ENCODE data around the gene VAMP2. TPM values are rescaled to one million over a fixed set of nuclear protein-coding genes. Genes with fewer than 3 reads are reported as not detected.
A peak's percentile ranks its signal among the peaks of the same experiment; 100 is the strongest.

The VAMP2 gene
- total RNA-seq, 1 donor from 2014 or later: 6.2 TPM

DNA sequence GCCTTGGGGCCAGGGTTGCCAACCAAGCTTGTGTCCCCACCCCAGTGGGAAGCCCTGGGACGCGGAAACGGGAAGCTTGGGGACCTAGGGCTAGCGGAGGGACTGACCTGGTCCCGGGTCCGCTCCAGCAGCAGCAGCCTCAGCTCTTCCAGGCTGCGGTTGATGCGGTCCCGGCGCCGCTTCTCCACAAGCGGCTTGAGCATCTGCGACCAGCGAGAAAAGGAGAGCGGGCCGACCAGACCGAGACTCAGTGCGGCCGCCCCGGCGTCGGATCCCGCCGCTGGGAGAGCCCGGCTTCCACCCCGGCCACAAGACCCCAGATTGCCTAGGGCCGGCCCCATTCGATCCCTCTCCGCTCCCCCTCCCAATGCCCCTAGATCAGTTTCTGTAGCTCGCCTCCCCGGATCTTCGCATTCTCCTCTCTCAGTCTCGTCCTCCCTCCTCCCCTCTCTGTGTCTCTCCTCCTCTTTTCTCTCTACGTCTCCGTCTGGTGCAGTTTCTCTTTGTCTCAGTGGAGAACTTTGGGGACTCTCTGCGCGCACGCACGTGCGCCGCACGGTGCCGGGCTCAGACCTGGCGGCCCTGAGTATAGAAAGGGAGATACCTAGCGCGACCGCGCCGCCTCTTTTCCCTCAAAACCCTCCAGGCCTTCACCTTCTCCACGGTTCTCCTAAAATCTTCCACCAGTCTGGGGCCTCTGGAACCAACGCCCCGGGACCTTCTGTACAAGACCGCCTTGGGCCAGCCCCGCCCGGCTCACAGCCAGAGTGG is 39.6 kb downstream of the VAMP2 start:
- no peak for DNase-seq (ENCODE audit: low read depth)

DNA sequence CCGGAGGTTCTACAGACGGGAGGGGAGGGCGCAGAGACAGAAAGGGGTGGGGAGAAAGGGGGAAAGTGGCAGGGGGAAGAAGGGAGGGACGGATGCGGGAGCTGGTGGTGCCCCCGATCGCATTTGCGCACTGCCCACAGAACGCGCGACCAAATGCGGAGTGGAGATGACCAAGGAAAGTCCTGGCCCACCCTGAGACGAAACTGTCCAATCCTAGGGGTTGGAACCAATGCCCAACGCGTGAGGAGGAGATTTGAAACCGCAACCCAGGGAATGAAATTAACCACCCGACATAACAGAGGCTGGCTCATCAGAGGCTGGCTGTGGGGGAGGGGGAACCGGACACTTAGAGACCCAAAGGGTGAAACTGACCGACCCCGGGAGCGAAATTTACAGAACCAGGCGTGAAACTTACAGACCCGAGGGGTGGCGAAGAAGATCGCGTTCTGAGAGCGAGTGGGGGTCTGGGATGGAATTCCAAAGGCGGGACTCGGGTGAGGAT is 40.3 kb downstream of the VAMP2 start:
- DNase-seq (ENCODE audit: low read depth): no peak

DNA sequence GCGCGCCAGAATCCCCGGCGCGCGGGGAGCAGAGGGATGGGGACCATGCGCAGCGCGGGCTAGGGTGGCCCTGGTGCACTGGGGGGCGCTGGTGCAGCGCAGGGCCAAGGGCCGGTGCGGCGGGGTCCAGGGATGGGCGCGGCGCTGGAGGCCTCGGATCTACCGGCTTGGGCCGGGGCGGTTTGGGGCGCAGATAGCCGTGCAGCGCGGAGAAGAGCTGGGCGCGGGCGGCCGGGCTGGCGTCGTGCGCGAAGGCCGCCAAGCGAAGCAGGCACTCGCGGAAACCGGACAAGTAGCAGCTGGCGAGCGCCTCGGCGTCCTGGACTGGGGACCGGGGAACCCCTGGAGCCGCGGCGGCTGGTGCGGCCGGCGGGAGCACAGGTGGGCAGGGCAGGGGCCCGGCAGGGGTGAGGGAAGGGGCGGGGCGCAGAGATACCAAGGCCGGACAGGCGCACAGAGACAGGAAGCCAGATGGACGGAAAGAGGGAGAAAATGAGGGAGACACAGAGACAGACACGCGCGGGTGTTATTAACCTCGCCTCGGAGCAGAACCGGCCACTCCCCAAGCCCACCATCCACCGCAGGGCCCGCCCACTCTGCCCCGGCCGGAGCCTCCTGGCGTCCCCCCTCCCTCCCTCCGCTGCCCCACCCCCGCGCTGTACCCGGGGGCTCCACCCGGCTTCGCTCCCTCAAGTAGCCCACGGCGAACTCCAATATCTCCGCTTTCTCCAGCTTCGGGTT is 40.9 kb downstream of the VAMP2 start:
- no peak for DNase-seq (ENCODE audit: low read depth)

DNA sequence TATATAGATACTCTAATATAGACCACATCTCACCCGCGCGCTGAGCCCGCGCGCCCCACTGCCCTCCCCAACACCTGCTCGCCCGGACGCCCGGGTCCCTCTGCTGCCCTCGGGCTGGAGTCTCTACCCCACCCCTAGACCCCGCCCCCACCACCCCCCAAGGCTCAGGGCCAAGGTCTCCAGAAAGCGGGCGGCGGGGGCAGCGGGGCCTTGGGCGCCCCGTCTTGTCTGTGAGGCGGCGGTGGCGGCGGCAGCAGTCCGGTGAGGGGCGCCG is 41.4 kb downstream of the VAMP2 start:
- no peak for DNase-seq (ENCODE audit: low read depth)

DNA sequence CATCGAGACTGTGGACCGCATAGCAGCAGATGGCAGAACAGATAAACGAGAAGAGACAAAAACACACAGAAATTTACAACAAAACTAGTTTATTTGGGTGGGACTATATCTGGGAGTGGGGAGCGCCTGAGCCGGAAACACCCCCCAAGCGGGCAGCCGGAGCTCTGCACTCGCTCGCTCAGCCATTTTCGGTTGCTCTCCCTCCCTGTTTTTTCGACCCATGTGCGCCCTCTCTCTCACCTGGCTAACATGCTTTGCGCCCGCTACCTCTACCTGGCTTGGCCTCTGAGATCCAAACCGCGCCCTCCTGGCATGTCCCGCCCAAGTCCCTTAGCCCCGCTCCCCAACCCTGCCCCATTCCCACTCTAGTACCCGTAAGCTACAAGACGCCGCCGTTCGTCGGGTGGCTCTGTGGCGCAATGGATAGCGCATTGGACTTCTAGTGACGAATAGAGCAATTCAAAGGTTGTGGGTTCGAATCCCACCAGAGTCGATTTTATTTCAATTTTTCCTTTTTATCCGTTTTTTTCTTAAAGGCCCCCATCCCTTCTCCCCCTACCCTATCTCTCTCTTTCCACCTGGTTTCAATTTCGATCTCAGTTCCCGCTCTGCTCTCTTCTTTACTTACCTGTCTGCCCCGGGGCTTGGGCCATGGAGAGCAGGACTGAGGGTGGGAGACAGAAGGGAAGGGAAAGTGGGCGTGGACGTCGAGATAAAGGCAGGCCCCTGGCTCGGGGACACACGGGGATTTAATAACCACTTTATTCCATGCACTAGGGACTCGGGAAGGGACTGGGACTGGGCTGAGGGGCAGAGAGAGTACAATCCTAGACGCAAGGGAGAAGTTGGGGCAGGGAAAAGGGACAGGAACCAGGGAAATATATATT is 42.0 kb downstream of the VAMP2 start:
- peak; percentile 60 for DNase-seq (ENCODE audit: low read depth)

DNA sequence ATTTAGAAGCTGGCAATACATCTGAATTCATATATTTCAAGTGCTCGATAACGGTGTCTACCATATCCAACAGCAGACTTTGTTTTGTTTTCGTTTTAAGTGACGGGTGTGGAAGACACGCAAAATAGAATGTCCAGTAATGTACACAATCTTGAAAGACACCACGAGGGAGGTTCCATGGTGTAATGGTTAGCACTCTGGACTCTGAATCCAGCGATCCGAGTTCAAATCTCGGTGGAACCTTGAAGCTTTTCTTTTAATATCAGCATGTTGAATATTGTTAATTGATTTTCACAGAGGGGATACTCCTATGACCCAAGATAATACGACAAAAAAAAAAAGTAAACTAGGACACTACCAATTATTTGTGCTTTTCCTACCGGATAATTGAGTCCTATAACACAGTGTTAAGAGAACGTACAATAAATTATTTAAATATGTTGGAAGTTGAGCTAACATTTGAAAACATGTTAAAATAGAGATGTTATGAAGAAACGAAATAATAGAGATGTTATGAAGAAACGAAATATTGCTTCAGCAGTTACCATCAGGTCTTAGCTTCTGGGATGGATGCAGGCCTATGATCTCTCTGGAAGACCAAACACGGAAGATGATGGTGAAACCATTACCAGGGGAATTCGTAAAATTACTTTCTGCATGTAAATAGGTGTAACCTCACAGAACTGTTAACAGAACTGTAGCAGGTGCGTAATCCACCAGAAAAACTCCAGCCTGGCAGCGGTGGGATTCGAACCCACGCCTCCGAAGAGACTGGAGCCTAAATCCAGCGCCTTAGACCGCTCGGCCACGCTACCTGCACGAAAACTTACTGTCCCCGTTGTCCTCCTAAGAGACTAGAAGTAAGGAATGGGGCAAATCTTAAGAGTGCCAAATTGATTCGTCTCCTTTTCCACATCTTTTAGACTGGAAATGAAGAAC is 42.9 kb downstream of the VAMP2 start:
- peak; percentile 89 for DNase-seq (ENCODE audit: low read depth)

DNA sequence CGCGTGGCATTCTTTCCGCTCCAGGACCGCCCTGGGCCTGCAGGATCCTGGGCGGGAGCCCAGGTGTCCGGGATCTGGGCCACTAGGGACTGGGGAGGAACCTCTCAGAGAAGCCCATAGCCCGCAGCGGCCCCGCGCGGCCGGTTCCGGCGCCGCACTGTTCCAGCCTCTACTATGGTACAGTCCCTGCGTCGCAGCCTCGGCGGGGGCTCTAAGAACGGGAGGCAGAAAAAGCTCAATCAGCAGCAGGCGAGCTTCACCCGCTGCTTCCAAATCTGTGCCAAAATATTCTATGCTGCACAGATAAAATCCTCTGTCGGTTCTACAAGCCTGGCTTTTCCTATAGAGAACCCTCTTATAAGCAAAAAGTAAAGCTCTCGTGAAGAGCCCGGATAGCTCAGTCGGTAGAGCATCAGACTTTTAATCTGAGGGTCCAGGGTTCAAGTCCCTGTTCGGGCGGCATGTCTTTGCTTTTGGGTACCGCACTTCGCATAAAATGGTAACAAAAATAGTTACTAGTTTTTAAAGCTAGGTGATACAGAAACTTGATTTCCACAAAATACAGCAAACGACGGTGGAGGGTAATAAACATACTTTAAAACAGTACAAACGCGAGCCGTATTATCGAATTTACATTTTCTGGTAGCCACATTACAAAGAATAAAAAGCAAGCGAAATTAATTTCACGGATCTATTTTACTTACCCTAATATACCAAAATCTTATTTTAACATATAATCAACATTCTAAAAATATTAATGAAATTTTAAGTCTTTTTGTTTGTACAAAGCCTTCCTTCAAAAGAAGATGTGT is 43.8 kb downstream of the VAMP2 start:
- DNase-seq (ENCODE audit: low read depth): peak; percentile 53

DNA sequence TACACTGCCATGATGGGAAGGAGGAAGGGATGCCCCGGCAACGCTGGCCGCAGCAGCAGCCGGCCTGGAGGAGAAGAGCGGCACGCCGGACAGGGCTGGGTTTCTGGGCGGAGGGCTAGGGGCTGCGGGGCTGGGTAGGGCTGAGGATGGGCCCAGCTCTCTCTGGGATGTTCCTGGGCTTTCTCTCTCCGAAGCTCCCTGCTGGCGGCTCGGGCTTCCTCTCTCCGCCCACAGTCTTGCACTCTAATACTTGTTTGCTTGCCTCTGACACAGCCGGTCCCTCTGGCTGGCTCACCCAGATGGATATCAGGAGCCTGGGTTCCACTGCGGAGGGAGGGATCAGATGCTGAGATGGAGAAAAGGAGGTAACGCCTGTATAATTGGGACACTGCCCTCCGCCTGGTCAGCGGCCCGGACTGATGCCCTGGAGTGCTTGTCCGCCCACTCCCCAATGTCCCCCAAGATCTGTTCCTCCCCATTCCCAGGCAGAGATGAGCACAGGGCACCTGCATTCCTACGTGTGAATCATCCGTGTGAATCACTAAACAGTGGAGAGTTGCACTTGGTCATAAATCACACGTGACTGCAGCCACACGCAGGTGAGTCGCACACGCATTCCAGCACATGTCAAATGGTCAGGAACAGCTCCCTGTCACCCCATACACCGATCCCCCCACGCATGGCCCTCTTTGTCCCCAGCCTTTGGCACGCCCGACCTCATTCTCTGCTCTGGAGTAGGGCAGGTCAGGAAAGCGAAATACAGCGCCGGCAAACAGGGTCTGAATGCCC is 44.6 kb downstream of the VAMP2 start, which contains the start of gene ALOXE3:
TSS of gene ALOXE3 (minus strand) at position 535 of the 789 bp plus-strand sequence. CDS start at position 11, 524 bp downstream.
- DNase-seq (ENCODE audit: low read depth): peak; percentile 89

DNA sequence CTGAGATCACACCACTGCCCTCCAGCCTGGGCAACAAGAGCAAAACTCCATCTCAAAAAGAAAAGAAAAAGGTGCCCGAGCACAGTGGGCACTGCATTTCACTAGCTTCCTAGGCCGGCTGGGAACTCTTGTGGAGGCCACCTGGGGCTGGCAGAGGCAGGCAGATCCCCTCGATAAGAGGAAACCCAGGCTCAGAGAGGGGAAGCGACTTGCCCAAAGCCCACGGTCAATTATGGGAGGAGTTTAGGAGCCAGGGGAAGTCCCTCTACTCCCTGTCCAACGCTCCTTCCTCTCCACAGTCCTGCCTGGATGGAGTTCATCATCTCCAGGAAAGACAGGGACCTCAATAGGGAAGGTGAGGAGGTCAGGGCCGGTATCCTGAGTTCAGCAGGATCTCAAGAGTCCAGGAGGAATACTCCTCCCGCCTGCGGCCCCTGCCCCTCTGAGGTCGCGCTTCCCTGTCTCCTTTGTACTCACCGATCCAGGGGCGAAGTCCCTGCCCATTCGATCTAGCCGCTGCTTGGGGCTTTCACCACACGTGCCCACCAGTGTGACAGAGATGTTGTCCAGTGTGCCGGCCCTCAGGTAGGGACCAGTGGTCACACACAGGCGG is 45.3 kb downstream of the VAMP2 start:
- no peak for DNase-seq (ENCODE audit: low read depth)

DNA sequence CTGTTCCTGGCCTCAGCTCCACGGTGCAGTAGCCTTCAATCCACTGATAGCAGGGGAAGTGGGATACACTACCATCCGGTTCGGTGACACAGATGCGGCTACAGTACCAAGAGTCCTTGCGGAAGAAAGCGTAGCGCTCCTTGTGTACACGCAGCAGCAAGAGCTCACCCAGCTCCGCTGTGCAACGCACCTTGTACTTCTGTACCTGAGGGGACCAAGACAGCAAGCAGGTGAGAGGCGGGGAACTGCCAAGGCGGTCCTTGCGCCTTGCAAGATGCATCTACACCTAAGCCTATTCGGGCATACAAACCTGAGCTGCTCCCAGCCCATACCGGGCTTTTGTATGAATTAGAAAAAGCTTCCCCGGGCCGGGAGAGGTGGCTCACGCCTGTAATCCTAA is 46.0 kb downstream of the VAMP2 start:
- no peak for DNase-seq (ENCODE audit: low read depth)

DNA sequence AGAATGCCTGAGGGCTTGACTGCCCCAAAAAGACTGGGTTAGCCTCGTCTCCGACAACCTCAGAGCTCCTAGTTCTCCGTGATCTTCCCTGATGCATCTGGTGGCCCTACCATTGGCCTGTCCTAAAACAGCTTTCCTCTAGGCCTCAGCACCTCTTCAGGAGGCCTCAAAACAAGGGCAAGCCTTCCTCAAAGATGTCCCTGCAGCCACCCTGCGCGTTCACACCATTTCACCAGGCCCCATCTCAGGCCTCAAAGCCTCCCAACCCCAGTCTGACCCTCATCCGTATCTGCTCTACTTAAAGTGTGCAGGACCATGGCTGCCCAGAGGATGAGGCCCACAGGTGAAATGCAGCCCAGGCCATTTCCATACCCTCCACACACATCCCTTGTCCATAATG is 51.8 kb downstream of the VAMP2 start:
- no peak for DNase-seq (ENCODE audit: low read depth)

DNA sequence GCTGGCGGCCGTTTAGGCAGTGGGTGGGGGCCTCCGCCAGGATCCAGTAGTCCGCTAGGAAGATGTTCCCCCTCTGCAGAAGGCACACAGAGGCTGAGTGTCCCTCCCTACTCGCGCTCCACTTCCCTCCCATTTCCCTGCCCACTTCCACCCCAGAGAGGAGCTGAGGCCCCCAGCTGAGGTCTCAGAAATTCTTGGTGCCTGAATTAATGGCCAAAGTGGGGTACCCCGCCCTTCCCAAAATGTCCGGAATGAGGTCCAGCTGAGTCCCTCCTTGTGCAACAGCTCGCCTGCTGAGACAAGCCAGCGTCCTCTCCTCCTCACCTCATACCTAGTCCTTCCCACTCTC is 52.3 kb downstream of the VAMP2 start:
- DNase-seq (ENCODE audit: low read depth): no peak

DNA sequence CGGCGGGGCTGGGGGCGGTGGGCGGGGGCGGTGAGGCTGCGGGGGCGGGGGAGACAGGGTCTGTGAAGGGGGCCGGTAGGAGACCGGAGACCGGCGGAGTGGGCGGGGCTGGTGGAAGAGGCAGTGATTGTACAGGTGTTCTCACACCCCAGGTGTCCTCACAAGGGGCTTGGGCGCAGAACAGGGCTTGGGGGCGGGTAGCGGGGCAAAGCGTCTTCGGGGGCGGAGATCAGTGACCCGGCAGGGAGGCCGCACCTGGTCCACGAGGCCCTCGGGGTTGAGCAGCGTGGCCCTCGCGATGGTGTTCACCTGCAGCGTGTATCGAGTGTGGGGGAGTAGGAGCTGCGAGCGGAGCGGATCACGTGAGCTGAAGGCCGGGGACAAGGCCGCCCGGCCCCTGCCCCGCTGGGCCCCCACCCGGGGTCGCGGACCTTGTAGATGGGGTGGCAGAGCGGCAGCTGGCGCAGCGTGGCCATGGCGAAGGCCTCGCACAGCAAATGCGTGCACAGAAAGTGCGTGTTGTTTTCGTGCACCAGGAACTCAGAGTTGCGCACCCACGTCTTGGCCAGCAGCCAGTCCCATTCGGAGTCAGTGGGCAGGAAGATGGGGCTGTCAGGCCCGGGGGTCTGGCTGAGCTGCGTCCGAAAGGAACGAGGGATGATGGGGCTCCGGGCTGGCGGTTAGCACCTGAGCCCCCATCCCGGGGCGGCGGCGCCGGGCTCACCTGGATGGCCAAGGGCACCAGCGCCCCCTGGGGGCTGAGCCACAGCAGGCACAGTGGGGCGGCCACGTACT is 52.9 kb downstream of the VAMP2 start:
- no peak for DNase-seq (ENCODE audit: low read depth)

Other genes starting within 250 kb of the VAMP2 start
- gene RNF227, start 246.7 kb downstream of the VAMP2 start, total RNA-seq: 1.0 and 4.7 TPM in 2 replicates
- gene KCNAB3, start 233.1 kb downstream of the VAMP2 start, total RNA-seq: 0.20 TPM in 1 of 2 replicates, not detected in the other
- gene TRAPPC1, start 231.0 kb downstream of the VAMP2 start, total RNA-seq: 37.9 and 95.1 TPM in 2 replicates
- gene CNTROB, start 230.7 kb downstream of the VAMP2 start, total RNA-seq: 18.0 and 25.4 TPM in 2 replicates
- not detected in 2 replicates for gene GUCY2D, start 160.3 kb downstream of the VAMP2 start, total RNA-seq
- 0.20 and 2.1 TPM in 2 replicates for gene ALOX15B, start 123.9 kb downstream of the VAMP2 start, total RNA-seq
- not detected in 2 replicates for gene ALOX12B, start 75.2 kb downstream of the VAMP2 start, total RNA-seq
- 0.17 TPM in 1 of 2 replicates, not detected in the other for gene ALOXE3, start 44.4 kb downstream of the VAMP2 start, total RNA-seq
- gene HES7, start 38.8 kb downstream of the VAMP2 start, total RNA-seq: not detected in 2 replicates
- gene PER1, start 10.5 kb downstream of the VAMP2 start, total RNA-seq: 4.3 and 34.5 TPM in 2 replicates
- 22.7 and 24.0 TPM in 2 replicates for gene TMEM107, start 13.4 kb upstream of the VAMP2 start, total RNA-seq
- gene BORCS6, start 27.2 kb upstream of the VAMP2 start, total RNA-seq: 11.5 and 12.9 TPM in 2 replicates
- gene AURKB, start 47.6 kb upstream of the VAMP2 start, total RNA-seq: 1.0 and 27.8 TPM in 2 replicates
- 3.5 and 12.7 TPM in 2 replicates for gene CTC1, start 85.1 kb upstream of the VAMP2 start, total RNA-seq
- gene PFAS, start 86.3 kb upstream of the VAMP2 start, total RNA-seq: 19.3 and 23.7 TPM in 2 replicates
- gene RANGRF, start 125.7 kb upstream of the VAMP2 start, total RNA-seq: 5.4 and 6.6 TPM in 2 replicates
- 0.35 and 1.3 TPM in 2 replicates for gene SLC25A35, start 132.5 kb upstream of the VAMP2 start, total RNA-seq
- gene ARHGEF15, start 147.3 kb upstream of the VAMP2 start, total RNA-seq: 0.05 TPM in 1 of 2 replicates, not detected in the other
- not detected in 2 replicates for gene ODF4, start 176.9 kb upstream of the VAMP2 start, total RNA-seq
- gene RPL26, start 220.2 kb upstream of the VAMP2 start, total RNA-seq: 4,087 and 4,717 TPM in 2 replicates
- not detected in 2 replicates for gene RNF222, start 234.9 kb upstream of the VAMP2 start, total RNA-seq